HCT116 (cell line): ENCODE measurements around the gene TLE3.

ENCODE experiments used
- CEBPB ChIP-seq: IDR thresholded peaks from 2 replicates; pipeline ENCODE4 v1.6.1; 2012; ENCODE audit warnings: low read depth
- EZH2 ChIP-seq: fragments of 200-600 bp; sonication (generic); IDR thresholded peaks from 2 replicates; pipeline ENCODE4 v1.6.1; 2017; ENCODE audit warnings: antibody characterized with exemption, mixed run types
- RAD21 ChIP-seq: IDR thresholded peaks from 2 replicates; pipeline ENCODE4 v1.6.1; 2012; ENCODE audit warnings: low read depth, mild to moderate bottlenecking
- ZNF274 ChIP-seq: fragments of 200-500 bp; sonication (Bioruptor generic); IDR thresholded peaks from 2 replicates; pipeline ENCODE4 v1.6.1; 2014; ENCODE audit warnings: mild to moderate bottlenecking, low read depth, low read length, inconsistent platforms

DNA sequence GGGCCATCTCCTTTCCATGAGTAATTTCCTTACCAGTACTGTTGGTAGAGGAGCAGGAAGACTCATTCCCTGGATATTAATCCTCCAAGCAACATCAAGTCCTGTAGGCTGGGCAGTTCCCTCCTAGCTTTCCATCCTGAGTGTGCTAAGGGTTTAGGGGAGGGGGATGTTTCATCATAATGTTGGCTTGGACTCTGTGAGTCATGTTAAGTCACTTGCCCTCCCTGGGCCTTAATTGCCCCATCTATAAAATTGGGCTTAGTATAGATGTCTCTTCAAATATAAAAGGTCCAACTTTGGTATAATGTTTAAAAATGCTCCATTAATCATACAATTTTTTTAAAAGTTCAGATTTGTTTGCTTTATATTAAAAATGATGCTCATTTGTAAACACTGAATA, 52.7 kb downstream of the TLE3 start:
- no peak for TF ChIP-seq RAD21
- TF ChIP-seq ZNF274, result no peak
- no peak for TF ChIP-seq CEBPB
- TF ChIP-seq EZH2, result no peak
